H1 (cell line): ENCODE results near the gene CENPA. TPM values are rescaled to one million over a fixed set of nuclear protein-coding genes. Genes with fewer than 3 reads are reported as not detected.

Experiments
- CTCF ChIA-PET: fragments of 300-600 bp; sonication (Branson Sonifier 250); formaldehyde crosslinking; loops from one replicate; lab custom pipeline; 2021; ENCODE audit not compliant: partially characterized antibody; lab: Charles Lee
- POLR2A ChIA-PET: fragments of 300-600 bp; sonication (Branson Sonifier 250); formaldehyde crosslinking; loops from one replicate; lab custom pipeline; 2021; ENCODE audit warnings: inconsistent platforms; ENCODE audit not compliant: partially characterized antibody; lab: Charles Lee
- DNase-seq, 2 experiments: peaks; one replicate each; pipeline versions ENCODE4 v3.0.0 to v3.0.0-alpha.2; 2010 to 2022; ENCODE audit warnings: low spot score in 2 of 2, low read depth in 1 of 2, mixed read lengths in 1 of 2
- FAIRE-seq: peaks from 2 replicates; lab custom pipeline; 2011; peaks lifted over from hg19 to GRCh38; lab: Jason Lieb, UNC
- H2AFZ ChIP-seq: 2 replicates; pipeline ENCODE4 v1.8.1; 2012; ENCODE audit warnings: low read length, inconsistent platforms
- H2AK5ac ChIP-seq: 2 replicates; pipeline ENCODE4 v1.6.1; 2013; ENCODE audit warnings: low read depth, low read length
- H2BK120ac ChIP-seq: replicated peaks from 2 replicates; pipeline ENCODE3; 2013; ENCODE audit warnings: low read depth, low read length, inconsistent platforms
- H2BK12ac ChIP-seq: 2 replicates; pipeline ENCODE4 v1.6.1; 2013; ENCODE audit warnings: low read depth, low read length
- H2BK15ac ChIP-seq: 2 replicates; pipeline ENCODE4 v1.6.1; 2013; ENCODE audit warnings: low read length
- H2BK20ac ChIP-seq: 2 replicates; pipeline ENCODE4 v1.6.1; 2013; ENCODE audit warnings: low read length
- H2BK5ac ChIP-seq: 2 replicates; pipeline ENCODE4 v1.6.1; 2013; ENCODE audit warnings: low read depth, low read length
- H3K14ac ChIP-seq: 2 replicates; pipeline ENCODE4 v1.6.1; 2013; ENCODE audit warnings: inconsistent platforms; ENCODE audit not compliant: insufficient read length
- H3K18ac ChIP-seq: 2 replicates; pipeline ENCODE4 v1.6.1; 2013; ENCODE audit warnings: low read length; ENCODE audit errors: extremely low read depth
- H3K23ac ChIP-seq: 2 replicates; pipeline ENCODE4 v1.6.1; 2013; ENCODE audit warnings: inconsistent platforms; ENCODE audit not compliant: insufficient read length
- H3K23me2 ChIP-seq: 2 replicates; pipeline ENCODE4 v1.6.1; 2013; ENCODE audit warnings: low read depth, low read length
- H3K27ac ChIP-seq: 2 replicates; pipeline ENCODE4 v1.6.1; 2011; ENCODE audit warnings: low read depth, low read length, inconsistent platforms
- H3K27me3 ChIP-seq, 4 experiments: replicated peaks in 1 of 4; 1 replicate in 1 of 4; 2 replicates in 3 of 4; pipeline versions ENCODE4 v1.6.1 to v1.8.1; 2011 to 2013; ENCODE audit warnings: low read length in 3 of 4, mild to moderate bottlenecking in 3 of 4, inconsistent platforms in 2 of 4, mixed read lengths in 2 of 4, moderate library complexity in 1 of 4; ENCODE audit not compliant: control insufficient read depth in 3 of 4, insufficient read depth in 3 of 4; ENCODE audit errors: extremely low read depth in 1 of 4
- H3K36me3 ChIP-seq, 4 experiments: 2 replicates each; pipeline versions ENCODE4 v1.6.1 to v1.8.1; 2011 to 2013; ENCODE audit warnings: mild to moderate bottlenecking in 4 of 4, low read length in 3 of 4, moderate library complexity in 2 of 4, control low read depth in 1 of 4, inconsistent platforms in 1 of 4; ENCODE audit not compliant: insufficient read depth in 4 of 4, control insufficient read depth in 2 of 4
- H3K4ac ChIP-seq: replicated peaks from 2 replicates; pipeline ENCODE3; 2013; ENCODE audit warnings: low read length, low read depth, mixed read lengths, inconsistent platforms; ENCODE audit not compliant: insufficient read length
- H3K4me1 ChIP-seq, 4 experiments: replicated peaks in 1 of 4; 1 replicate in 1 of 4; 2 replicates in 3 of 4; pipeline versions ENCODE4 v1.6.1 to v1.8.1; 2011 to 2013; ENCODE audit warnings: low read length in 3 of 4, inconsistent platforms in 2 of 4, mixed read lengths in 1 of 4; ENCODE audit not compliant: insufficient read depth in 4 of 4, control insufficient read depth in 3 of 4
- H3K4me2 ChIP-seq, 2 experiments: 2 replicates each; pipeline versions ENCODE4 v1.6.1 to v1.8.1; 2011 to 2013; ENCODE audit warnings: low read depth in 2 of 2, low read length in 2 of 2, control low read depth in 1 of 2, inconsistent platforms in 1 of 2, mild to moderate bottlenecking in 1 of 2; ENCODE audit not compliant: insufficient read depth in 1 of 2
- H3K4me3 ChIP-seq, 4 experiments: fragments of 200-600, 300-600 bp in 1 of 4; sonication (generic), shearing (Covaris generic), sonication (Bioruptor Twin) in 1 of 4; 2 replicates each; pipeline versions ENCODE4 v1.5.1 to v1.8.1; 2011 to 2016; ENCODE audit warnings: low read length in 4 of 4, low read depth in 3 of 4, control low read depth in 2 of 4, inconsistent platforms in 2 of 4, mild to moderate bottlenecking in 2 of 4, mixed read lengths in 1 of 4, moderate library complexity in 1 of 4; ENCODE audit not compliant: insufficient read depth in 2 of 4; ENCODE audit errors: extremely low read depth in 1 of 4
- H3K56ac ChIP-seq: replicated peaks from 2 replicates; pipeline ENCODE3; 2013; ENCODE audit warnings: low read depth, mild to moderate bottlenecking, mixed read lengths, low read length, inconsistent platforms; ENCODE audit not compliant: insufficient read length
- H3K79me1 ChIP-seq: 2 replicates; pipeline ENCODE4 v1.6.1; 2013; ENCODE audit warnings: low read depth, low read length, control low read depth
- H3K79me2 ChIP-seq, 2 experiments: 2 replicates each; pipeline versions ENCODE4 v1.6.1 to v1.8.1; 2012 to 2013; ENCODE audit warnings: low read length in 2 of 2, mild to moderate bottlenecking in 2 of 2, inconsistent platforms in 1 of 2; ENCODE audit not compliant: insufficient read depth in 2 of 2, control insufficient read depth in 1 of 2
- H3K9ac ChIP-seq, 4 experiments: replicated peaks in 1 of 4; 1 replicate in 1 of 4; 2 replicates in 3 of 4; pipeline versions ENCODE4 v1.6.1 to v1.8.1; 2011 to 2013; ENCODE audit warnings: low read depth in 3 of 4, low read length in 3 of 4, control low read depth in 2 of 4, mild to moderate bottlenecking in 2 of 4, moderate library complexity in 2 of 4, inconsistent platforms in 1 of 4; ENCODE audit errors: extremely low read depth in 1 of 4
- H3K9me3 ChIP-seq, 2 experiments: 2 replicates each; pipeline versions ENCODE4 v1.6.1 to v1.8.1; 2012 to 2013; ENCODE audit warnings: mild to moderate bottlenecking in 2 of 2, moderate library complexity in 2 of 2, control low read depth in 1 of 2, inconsistent platforms in 1 of 2, low read depth in 1 of 2, low read length in 1 of 2, mixed read lengths in 1 of 2; ENCODE audit not compliant: insufficient read depth in 2 of 2
- H4K20me1 ChIP-seq, 2 experiments: replicated peaks in 1 of 2; 2 replicates each; pipeline versions ENCODE3 to v1.8.1; 2011 to 2013; ENCODE audit warnings: inconsistent platforms in 2 of 2, low read length in 2 of 2, mild to moderate bottlenecking in 1 of 2; ENCODE audit not compliant: insufficient read depth in 2 of 2, control insufficient read depth in 1 of 2
- H4K5ac ChIP-seq: 2 replicates; pipeline ENCODE4 v1.6.1; 2013; ENCODE audit warnings: low read length, low read depth, mixed read lengths, inconsistent platforms; ENCODE audit not compliant: insufficient read length
- H4K8ac ChIP-seq: 2 replicates; pipeline ENCODE4 v1.8.0; 2013; ENCODE audit warnings: mild to moderate bottlenecking, moderate library complexity, low read length, inconsistent platforms; ENCODE audit not compliant: insufficient read depth; ENCODE audit errors: extremely low read depth
- H4K91ac ChIP-seq: replicated peaks from 2 replicates; pipeline ENCODE3; 2013; ENCODE audit warnings: low read length, mixed read lengths, inconsistent platforms; ENCODE audit not compliant: insufficient read length
- WGBS, 2 experiments: shearing (Covaris generic) in 1 of 2; methylation state at CpG; one replicate each; pipeline versions ENCODE4 v1.1.6 to v1.1.7; 2013 to 2015; ENCODE audit warnings: low lambda C conversion rate in 2 of 2, mixed read lengths in 2 of 2, inconsistent platforms in 1 of 2, low coverage in 1 of 2, missing lambda C conversion rate in 1 of 2; ENCODE audit not compliant: insufficient replicate concordance in 2 of 2, insufficient coverage in 1 of 2, insufficient read length in 1 of 2; ENCODE audit errors: extremely low coverage in 1 of 2, missing lambda C conversion rate in 1 of 2; 5-methylcytosine and 5-hydroxymethylcytosine counted together
- polyA plus RNA-seq, 7 experiments: library from polyadenylated mRNA; depleted of rRNA in 3 of 7; stranded (reverse) in 5 of 7; unstranded in 2 of 7; fragments of >200 nt in 5 of 7; fragments of 200-250 nt in 2 of 7; gene quantifications; 1 replicate in 5 of 7; 2 replicates in 1 of 7; 4 replicates in 1 of 7; pipeline versions ENCODE4 v1.2.1 to v1.2.3, GENCODE V29; 2011 to 2013; ENCODE audit warnings: missing spikeins in 2 of 7, mixed read lengths in 2 of 7
- total RNA-seq: library from RNA; stranded (reverse); fragmentation: NEBNext Ultra II Directional; extraction: Animal tissue kit (Norgen Biotek cat#: 25700); gene quantifications from 2 replicates; pipeline ENCODE4 v1.2.1, GENCODE V29; 2021

The CENPA gene
- total and polyA plus RNA-seq, 2 of the 8 experiments (the other 6 are each of a cell fraction or from before 2014, with no cell fraction given) = 19.4 to 30.9 TPM

DNA sequence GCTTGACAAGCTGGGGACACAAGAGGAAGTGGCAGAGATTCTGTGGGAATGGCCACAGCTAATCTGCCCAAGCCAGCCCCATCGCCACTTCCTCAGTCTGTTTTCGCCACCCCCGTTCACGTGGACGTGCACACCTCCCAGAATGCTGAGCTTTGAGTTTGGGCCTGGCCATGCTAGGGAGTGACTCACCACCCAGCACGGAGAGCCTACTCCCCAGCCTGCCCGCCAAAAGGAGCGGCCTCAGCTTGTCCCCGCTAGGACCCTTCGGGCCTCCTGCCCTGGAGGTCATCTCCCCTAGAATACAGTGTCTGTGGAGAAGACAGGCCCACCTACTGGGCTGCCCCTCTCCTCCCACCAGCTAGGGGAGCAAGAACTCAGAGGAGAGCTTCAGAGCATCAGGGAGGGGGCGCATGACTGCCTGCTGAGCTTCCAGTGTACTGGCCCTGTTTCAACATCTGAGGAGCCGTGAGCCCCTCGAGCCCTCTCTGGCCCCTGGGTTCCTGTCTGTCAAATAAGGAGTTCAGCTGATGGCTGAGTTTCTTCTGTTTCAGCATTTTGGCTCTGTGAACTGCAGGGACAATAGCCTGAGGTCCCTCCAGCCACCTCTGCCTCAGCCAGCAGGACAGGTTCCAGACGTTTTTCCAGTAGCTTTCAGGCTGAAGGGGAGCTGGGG, 16.6 kb upstream of the CENPA start:
- Histone ChIP-seq H4K20me1 (peaks cover 7 to 9% of the 10 kb centered on the region in 2 experiments), H2BK12ac (no peak overlapping the region), H3K23me2 (peaks cover 3% of the 10 kb centered on the region; the same call in 1 of the 2 replicates), H3K4me1 (peaks cover 0 to 9% (median 4%) of the 10 kb centered on the region in 4 experiments; a peak in 4 of 7 replicates), H3K9ac (no peak overlapping the region), H2BK120ac (no peak overlapping the region), H3K18ac (no peak overlapping the region), H4K5ac (no peak overlapping the region), H3K4me2 (no peak overlapping the region), H2BK5ac (no peak overlapping the region; the same call in 1 of the 2 replicates), H2BK20ac (no peak overlapping the region), H3K79me1 (peaks cover 3% of the 10 kb centered on the region; the same call in 1 of the 2 replicates), H4K91ac (no peak overlapping the region), H2BK15ac (no peak overlapping the region), H3K36me3 (no peaks in the 10 kb centered on the region), H2AK5ac (no peak overlapping the region), H3K23ac (no peak overlapping the region), H3K4me3 (no peak overlapping the region), H3K56ac (no peak overlapping the region), H3K27me3 (peaks cover 0 to 3% (median 0%) of the 10 kb centered on the region in 4 experiments; a peak in 2 of 7 replicates), H2AFZ (no peak overlapping the region), H3K79me2 (peaks cover 0 to 2% of the 10 kb centered on the region in 2 experiments; a peak in 1 of 4 replicates), H3K14ac (no peak overlapping the region), H3K9me3 (no peaks in the 10 kb centered on the region), H4K8ac (no peak overlapping the region), H3K27ac (no peak overlapping the region), H3K4ac (no peak overlapping the region)
- CTCF ChIA-PET = interaction anchor here (0.6 to 2.4 kb wide), 7 partner anchors 9 to 224 kb away, joined by 3 to 9 read pairs (median 3); no protein-coding TSS in a partner anchor
- FAIRE-seq (no peak), DNase-seq (no peak)
- 90% methylated on average over 13 of the region's 14 CpGs; no CpG with 5 or more reads in 1 of the 2 experiments for WGBS, 2 experiments
- POLR2A ChIA-PET = interaction anchor here (0.8 to 1.8 kb wide), 5 partner anchors 9 to 22 kb away, joined by 3 to 6 read pairs (median 4); no protein-coding TSS in a partner anchor
